ENCODE data around the gene COL19A1. TPM values are rescaled to one million over a fixed set of nuclear protein-coding genes. Genes with fewer than 3 reads are reported as not detected.

Gene COL19A1
- total RNA-seq, 1 donor: under 0.01 TPM

- no peak for DNase-seq (ENCODE audit: low read depth in 2 of 3, low spot score in 2 of 3)
Measured at GRCh38 chr6:70208235-70208790, 342.0 kb downstream of the COL19A1 start.

GRCh38 chr6:70210462-70210861, 344.1 kb downstream of the COL19A1 start:
- DNase-seq (ENCODE audit: low read depth in 2 of 3, low spot score in 2 of 3): peak in 1 of 3 donors; percentile 16

GRCh38 chr6:70215460-70216108, 349.2 kb downstream of the COL19A1 start:
- no peak for DNase-seq (ENCODE audit: low read depth in 2 of 3, low spot score in 2 of 3)

GRCh38 chr6:70216767-70217166, 350.4 kb downstream of the COL19A1 start:
- DNase-seq (ENCODE audit: low read depth in 2 of 3, low spot score in 2 of 3): no peak

GRCh38 chr6:70219943-70220613, 353.7 kb downstream of the COL19A1 start:
- no peak for DNase-seq (ENCODE audit: low read depth in 2 of 3, low spot score in 2 of 3)

GRCh38 chr6:70221025-70221714, 354.8 kb downstream of the COL19A1 start:
- DNase-seq (ENCODE audit: low read depth in 2 of 3, low spot score in 2 of 3): peak in 2 of 3 donors; percentile 28 to 57

GRCh38 chr6:70221715-70222438, 355.5 kb downstream of the COL19A1 start:
- DNase-seq (ENCODE audit: low read depth in 2 of 3, low spot score in 2 of 3): peak in 1 of 3 donors; percentile 7

- no peak for DNase-seq (ENCODE audit: low read depth in 2 of 3, low spot score in 2 of 3)
Measured at GRCh38 chr6:70222439-70222749, 356.0 kb downstream of the COL19A1 start.

- DNase-seq (ENCODE audit: low read depth in 2 of 3, low spot score in 2 of 3): no peak
Measured at GRCh38 chr6:70225055-70225454, 358.7 kb downstream of the COL19A1 start.

GRCh38 chr6:70231311-70231710, 365.0 kb downstream of the COL19A1 start:
- DNase-seq (ENCODE audit: low read depth in 2 of 3, low spot score in 2 of 3): no peak

- no peak for DNase-seq (ENCODE audit: low read depth in 2 of 3, low spot score in 2 of 3)
Measured at GRCh38 chr6:70234561-70235236, 368.3 kb downstream of the COL19A1 start.

- no peak for DNase-seq (ENCODE audit: low read depth in 2 of 3, low spot score in 2 of 3)
Measured at GRCh38 chr6:70236343-70236742, 370.0 kb downstream of the COL19A1 start.

- DNase-seq (ENCODE audit: low read depth in 2 of 3, low spot score in 2 of 3): no peak
Measured at GRCh38 chr6:70241031-70241430, 374.7 kb downstream of the COL19A1 start.

GRCh38 chr6:70241991-70242420, 375.6 kb downstream of the COL19A1 start:
- no peak for DNase-seq (ENCODE audit: low read depth in 2 of 3, low spot score in 2 of 3)

GRCh38 chr6:70246118-70246517, 379.8 kb downstream of the COL19A1 start:
- no peak for DNase-seq (ENCODE audit: low read depth in 2 of 3, low spot score in 2 of 3)

GRCh38 chr6:70252604-70253003, 386.2 kb downstream of the COL19A1 start:
- DNase-seq (ENCODE audit: low read depth in 2 of 3, low spot score in 2 of 3): no peak

GRCh38 chr6:70253923-70254322, 387.6 kb downstream of the COL19A1 start:
- DNase-seq (ENCODE audit: low read depth in 2 of 3, low spot score in 2 of 3): no peak

- no peak for DNase-seq (ENCODE audit: low read depth in 2 of 3, low spot score in 2 of 3)
Measured at GRCh38 chr6:70254784-70255183, 388.4 kb downstream of the COL19A1 start.

- no peak for DNase-seq (ENCODE audit: low read depth in 2 of 3, low spot score in 2 of 3)
Measured at GRCh38 chr6:70257768-70258273, 391.5 kb downstream of the COL19A1 start.

GRCh38 chr6:70258483-70258882, 392.1 kb downstream of the COL19A1 start:
- no peak for DNase-seq (ENCODE audit: low read depth in 2 of 3, low spot score in 2 of 3)
